ENCODE measurements around the gene PNPLA4.

DNA sequence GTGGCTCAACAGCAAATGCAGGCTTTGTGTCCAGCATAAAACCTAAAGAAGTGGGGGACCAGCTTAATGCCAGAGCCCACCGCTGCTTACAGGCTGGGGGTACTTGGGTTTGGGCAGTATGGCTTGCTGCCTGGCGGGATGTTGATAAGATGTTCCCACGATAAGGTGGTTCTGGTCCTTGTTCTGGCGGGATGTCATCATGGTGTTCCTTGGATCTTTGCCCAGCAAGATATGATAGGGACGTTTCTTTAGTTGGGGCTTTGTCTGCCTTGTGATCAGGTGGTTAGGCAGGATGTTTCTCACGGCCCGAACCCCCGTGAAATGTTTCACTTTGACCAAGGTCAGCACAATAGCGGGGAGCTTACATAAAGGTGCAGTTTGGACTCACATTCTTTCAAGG is 35.3 kb downstream of the PNPLA4 start:
- TF ChIP-seq POLR2AphosphoS5 (IDR thresholded peaks at IDR 0.05; ENCODE audit: low read depth, low read length) (no peak), POLR2A (IDR thresholded peaks at IDR 0.05; ENCODE audit: low read depth, low read length) (no peak)

Data from GM12892 (cell line).